Measurements from ENCODE around the gene HPRT1.

DNA sequence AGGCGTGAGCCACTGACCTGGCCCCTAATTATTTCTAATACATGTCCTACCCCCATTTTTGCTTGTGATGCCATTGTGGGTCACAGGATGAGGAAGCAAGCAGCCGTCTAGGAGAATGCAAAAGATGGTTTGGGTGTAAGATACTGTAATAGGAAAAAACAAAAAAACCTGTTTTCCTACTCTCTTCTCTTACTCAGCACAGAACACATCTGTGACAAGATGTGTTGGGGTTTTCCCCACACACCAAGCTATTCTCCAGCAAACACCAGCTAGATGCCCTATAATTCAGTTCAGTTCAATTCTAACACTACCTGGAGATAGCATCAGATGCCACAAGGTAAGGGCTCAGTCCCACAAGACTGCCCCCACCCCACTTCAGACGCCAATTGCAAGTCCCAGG is 15.3 kb upstream of the HPRT1 start:
- TF ChIP-seq, protein P1, sequence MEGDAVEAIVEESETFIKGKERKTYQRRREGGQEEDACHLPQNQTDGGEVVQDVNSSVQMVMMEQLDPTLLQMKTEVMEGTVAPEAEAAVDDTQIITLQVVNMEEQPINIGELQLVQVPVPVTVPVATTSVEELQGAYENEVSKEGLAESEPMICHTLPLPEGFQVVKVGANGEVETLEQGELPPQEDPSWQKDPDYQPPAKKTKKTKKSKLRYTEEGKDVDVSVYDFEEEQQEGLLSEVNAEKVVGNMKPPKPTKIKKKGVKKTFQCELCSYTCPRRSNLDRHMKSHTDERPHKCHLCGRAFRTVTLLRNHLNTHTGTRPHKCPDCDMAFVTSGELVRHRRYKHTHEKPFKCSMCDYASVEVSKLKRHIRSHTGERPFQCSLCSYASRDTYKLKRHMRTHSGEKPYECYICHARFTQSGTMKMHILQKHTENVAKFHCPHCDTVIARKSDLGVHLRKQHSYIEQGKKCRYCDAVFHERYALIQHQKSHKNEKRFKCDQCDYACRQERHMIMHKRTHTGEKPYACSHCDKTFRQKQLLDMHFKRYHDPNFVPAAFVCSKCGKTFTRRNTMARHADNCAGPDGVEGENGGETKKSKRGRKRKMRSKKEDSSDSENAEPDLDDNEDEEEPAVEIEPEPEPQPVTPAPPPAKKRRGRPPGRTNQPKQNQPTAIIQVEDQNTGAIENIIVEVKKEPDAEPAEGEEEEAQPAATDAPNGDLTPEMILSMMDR (IDR thresholded peaks at IDR 0.05): no peak
- TF ChIP-seq POLR2A (IDR thresholded peaks at IDR 0.05): no peak

Measured in uterus (tissue), 2 donors.